Upper lobe of left lung (tissue), 6 donors: Measurements from ENCODE around the gene GJD4. TPM values are rescaled to one million over a fixed set of nuclear protein-coding genes. Genes with fewer than 3 reads are reported as not detected.

Experiments used
- ATAC-seq, 2 donors: fragments of 200-7000 bp; cut with Tn5 transposase; one replicate each; pipeline ENCODE4 v1.9.1; 2022; ENCODE audit warnings: mild to moderate bottlenecking in 2 of 2, moderate library complexity in 2 of 2; ENCODE audit not compliant: low FRiP score in 2 of 2
- DNase-seq, 2 donors: peaks; one replicate each; pipeline ENCODE4 v3.0.0-alpha.2; 2019 to 2020
- H3K27ac ChIP-seq, 4 donors: fragments of 200-600 bp; sonication (generic); one replicate each; pipeline ENCODE4 v1.5.1; 2016 to 2019
- H3K27me3 ChIP-seq, 4 donors: fragments of 200-600 bp; sonication (generic); one replicate each; pipeline ENCODE4 v1.5.1; 2017 to 2019
- H3K36me3 ChIP-seq, 4 donors: fragments of 200-600 bp; sonication (generic); one replicate each; pipeline ENCODE4 v1.5.1; 2016 to 2019
- H3K4me1 ChIP-seq, 4 donors: fragments of 200-600 bp; sonication (generic); one replicate each; pipeline ENCODE4 v1.5.1; 2018 to 2019
- H3K4me3 ChIP-seq, 4 donors: fragments of 200-600 bp; sonication (generic); one replicate each; pipeline ENCODE4 v1.5.1; 2017 to 2019; ENCODE audit warnings: mild to moderate bottlenecking in 2 of 4, moderate library complexity in 1 of 4
- H3K9me3 ChIP-seq, 4 donors: fragments of 200-600 bp; sonication (generic); one replicate each; pipeline ENCODE4 v1.5.1; 2018 to 2019
- CTCF ChIP-seq, 6 experiments: fragments of 450-650 bp in 4 of 6; fragments of 200-600 bp in 2 of 6; sonication (generic) in 2 of 6; IDR thresholded peaks; one replicate each; pipeline ENCODE4 v1.5.1; 2016 to 2019; ENCODE audit warnings: antibody characterized with exemption in 6 of 6
- EP300 ChIP-seq, 4 donors: sonication (generic); formaldehyde crosslinking; IDR thresholded peaks; one replicate each; pipeline ENCODE4 v1.5.1; 2017; ENCODE audit warnings: antibody characterized with exemption in 4 of 4, control low read depth in 2 of 4
- POLR2A ChIP-seq, 4 donors: fragments of 450-650 bp; IDR thresholded peaks; one replicate each; pipeline ENCODE4 v1.5.1; 2016 to 2017; ENCODE audit warnings: antibody characterized with exemption in 4 of 4, mild to moderate bottlenecking in 2 of 4
- POLR2AphosphoS5 ChIP-seq, 2 donors: sonication (generic); formaldehyde crosslinking; IDR thresholded peaks; one replicate each; pipeline ENCODE4 v1.5.1; 2017; ENCODE audit warnings: antibody characterized with exemption in 2 of 2
- WGBS, 2 donors: methylation state at CpG; one replicate each; pipeline ENCODE4 v1.1.5; 2017 to 2018; 5-methylcytosine and 5-hydroxymethylcytosine counted together
- total RNA-seq, 6 donors: library from RNA; depleted of rRNA in 4 of 6; stranded (reverse); fragments of >200 nt in 4 of 6; gene quantifications; one replicate each; pipeline versions ENCODE4 v1.1.0 to v1.2.1, GENCODE V29; 2016 to 2021
- donor health status: DM: no; HTN: no; CAD: no; lungs with moderate emphysema.
- donor health status: DM: no; HTN: yes; CAD: no; lungs with severe emphysema.

GJD4 gene
- total RNA-seq, 6 donors from 2014 or later, result not detected

- no peak for ATAC-seq
- H3K36me3 ChIP-seq, result no peaks in the 10 kb centered on the region
- TF ChIP-seq EP300 (IDR thresholded peaks at IDR 0.05), result no peak
- no peak for TF ChIP-seq POLR2A (IDR thresholded peaks at IDR 0.05)
- no peak for TF ChIP-seq POLR2AphosphoS5 (IDR thresholded peaks at IDR 0.05)
- no peak for TF ChIP-seq CTCF (IDR thresholded peaks at IDR 0.05)
Measured at GRCh38 chr10:35638101-35638500, 33.0 kb downstream of the GJD4 start.

GRCh38 chr10:35639021-35639727, 34.0 kb downstream of the GJD4 start:
- peak overlapping the region in 3 of 4 donors; percentile 57 to 87 (median 79) for H3K4me3 ChIP-seq
- peaks cover 28 to 69% (median 33%) of the 10 kb centered on the region in 4 donors for H3K4me1 ChIP-seq
- H3K36me3 ChIP-seq, result no peaks in the 10 kb centered on the region
- TF ChIP-seq EP300 (IDR thresholded peaks at IDR 0.05) (no peak), CTCF (IDR thresholded peaks at IDR 0.05) (no peak), POLR2A (IDR thresholded peaks at IDR 0.05) (no peak), POLR2AphosphoS5 (IDR thresholded peaks at IDR 0.05) (no peak)
- peaks cover 0 to 13% (median under 1%) of the 10 kb centered on the region in 4 donors for H3K27me3 ChIP-seq
- H3K9me3 ChIP-seq, result no peaks in the 10 kb centered on the region
- ATAC-seq (no peak), DNase-seq (peak in 1 of 2 donors; percentile 75)
- peak overlapping the region in 1 of 4 donors; percentile 53 for H3K27ac ChIP-seq
- WGBS, 2 donors, result 34 to 42% methylated on average over 11 to 24 of the region's 57 CpGs

More at GRCh38 chr10:35638101-35638500, 33.0 kb downstream of the GJD4 start:
- Histone ChIP-seq H3K4me1 (peaks cover 23 to 58% (median 28%) of the 10 kb centered on the region in 4 donors), H3K27me3 (peaks cover 0 to 13% (median under 1%) of the 10 kb centered on the region in 4 donors), H3K4me3 (no peak overlapping the region), H3K27ac (no peak overlapping the region), H3K9me3 (no peaks in the 10 kb centered on the region)
- 61 to 90% methylated on average over 4 of the region's 4 CpGs for WGBS, 2 donors
- DNase-seq, result no peak

- Histone ChIP-seq H3K4me3 (peak overlapping the region; percentile 19 to 87 (median 68)), H3K27ac (peak overlapping the region in 1 of 4 donors; percentile 53), H3K9me3 (no peaks in the 10 kb centered on the region), H3K4me1 (peaks cover 29 to 73% (median 33%) of the 10 kb centered on the region in 4 donors), H3K27me3 (peaks cover 0 to 13% (median under 1%) of the 10 kb centered on the region in 4 donors), H3K36me3 (no peaks in the 10 kb centered on the region)
- WGBS, 2 donors, result 3 to 12% methylated on average over 6 to 30 of the region's 83 CpGs
- TF ChIP-seq CTCF (IDR thresholded peaks at IDR 0.05) (peak in 3 of 6 experiments; percentile 8 to 39 (median 18)), POLR2A (IDR thresholded peaks at IDR 0.05) (no peak)
- ATAC-seq (no peak), DNase-seq (peak in 1 of 2 donors; percentile 85)
Measured at GRCh38 chr10:35639728-35640401, 34.7 kb downstream of the GJD4 start.

GRCh38 chr10:35640474-35640873, 35.3 kb downstream of the GJD4 start:
- Histone ChIP-seq H3K27me3 (peaks cover 0 to 13% (median under 1%) of the 10 kb centered on the region in 4 donors), H3K4me3 (peak overlapping the region; percentile 29 to 87 (median 68)), H3K36me3 (no peaks in the 10 kb centered on the region), H3K27ac (peak overlapping the region in 2 of 4 donors; percentile 46 to 57), H3K4me1 (peaks cover 29 to 70% (median 33%) of the 10 kb centered on the region in 4 donors), H3K9me3 (no peaks in the 10 kb centered on the region)
- DNase-seq (peak; percentile 76 to 92), ATAC-seq (peak in 1 of 2 donors; percentile 28)
- 0 to 1% methylated on average over 16 to 17 of the region's 53 CpGs for WGBS, 2 donors
- TF ChIP-seq CTCF (IDR thresholded peaks at IDR 0.05) (peak; percentile 61 to 88 (median 76)), POLR2AphosphoS5 (IDR thresholded peaks at IDR 0.05) (no peak)
